GM23338 (cell line): ENCODE data around the gene YBX2. TPM values are rescaled to one million over a fixed set of nuclear protein-coding genes. Genes with fewer than 3 reads are reported as not detected.

ENCODE experiments used
- ATAC-seq: fragments of 200-7000 bp; cut with Tn5 transposase; 3 replicates; pipeline ENCODE4 v1.9.1; 2020
- DNase-seq: peaks from one replicate; pipeline ENCODE4 v3.0.0-alpha.2; 2015; ENCODE audit warnings: low spot score
- H2AFZ ChIP-seq: fragments of 200-600 bp; sonication (generic); 2 replicates; pipeline ENCODE4 v1.8.0; 2016; ENCODE audit warnings: antibody characterized with exemption, mild to moderate bottlenecking, moderate library complexity
- H3F3A ChIP-seq: fragments of 200-600 bp; sonication (generic); replicated peaks from 2 replicates; pipeline ENCODE4 v1.8.0; 2017; ENCODE audit warnings: antibody characterized with exemption, mixed run types, low read depth
- H3K27ac ChIP-seq: fragments of 200-600 bp; sonication (generic); 2 replicates; pipeline ENCODE4 v1.6.1; 2016; ENCODE audit warnings: low read depth
- H3K27me3 ChIP-seq: fragments of 200-600 bp; sonication (generic); 2 replicates; pipeline ENCODE4 v1.8.0; 2016; ENCODE audit warnings: mild to moderate bottlenecking, mixed run types, moderate library complexity; ENCODE audit not compliant: insufficient read depth
- H3K36me3 ChIP-seq: fragments of 200-600 bp; sonication (generic); 2 replicates; pipeline ENCODE4 v1.8.0; 2016; ENCODE audit warnings: mild to moderate bottlenecking; ENCODE audit not compliant: insufficient read depth
- H3K4me1 ChIP-seq: fragments of 200-600 bp; sonication (generic); 2 replicates; pipeline ENCODE4 v1.8.0; 2016; ENCODE audit warnings: mild to moderate bottlenecking, moderate library complexity; ENCODE audit not compliant: insufficient read depth
- H3K4me2 ChIP-seq: fragments of 200-600 bp; sonication (generic); 2 replicates; pipeline ENCODE4 v1.7.1; 2017; ENCODE audit warnings: mixed run types
- H3K4me3 ChIP-seq: fragments of 200-600 bp; sonication (generic); 2 replicates; pipeline ENCODE4 v1.6.1; 2016; ENCODE audit warnings: mixed run types
- H3K79me2 ChIP-seq: fragments of 200-600 bp; sonication (generic); replicated peaks from 2 replicates; pipeline ENCODE4 v1.8.0; 2017; ENCODE audit warnings: mild to moderate bottlenecking; ENCODE audit not compliant: insufficient read depth
- H3K9me2 ChIP-seq: fragments of 200-600 bp; sonication (generic); 2 replicates; pipeline ENCODE4 v1.8.0; 2017; ENCODE audit not compliant: insufficient read depth
- H4K20me1 ChIP-seq: fragments of 200-600 bp; sonication (generic); replicated peaks from 2 replicates; pipeline ENCODE4 v1.8.0; 2017; ENCODE audit warnings: mild to moderate bottlenecking; ENCODE audit not compliant: insufficient read depth
- H3K27ac Mint-ChIP-seq: 2 replicates; pipeline ENCODE4 v1.8.0; 2020; ENCODE audit warnings: inconsistent platforms, mild to moderate bottlenecking, moderate library complexity, mixed read lengths
- H3K27me3 Mint-ChIP-seq: 3 replicates; pipeline ENCODE4 v1.8.0; 2022; ENCODE audit warnings: low read depth, mild to moderate bottlenecking, moderate library complexity, mixed read lengths, inconsistent platforms; ENCODE audit not compliant: insufficient read depth, poor library complexity
- H3K36me3 Mint-ChIP-seq: 3 replicates; pipeline ENCODE4 v1.8.0; 2021; ENCODE audit warnings: low read depth, mild to moderate bottlenecking, inconsistent platforms, moderate library complexity, mixed read lengths
- H3K4me1 Mint-ChIP-seq: 3 replicates; pipeline ENCODE4 v1.8.0; 2020; ENCODE audit warnings: mild to moderate bottlenecking, inconsistent platforms, mixed read lengths
- H3K4me3 Mint-ChIP-seq: 3 replicates; pipeline ENCODE4 v1.8.0; 2021; ENCODE audit warnings: moderate library complexity, mild to moderate bottlenecking, inconsistent platforms, mixed read lengths
- H3K9me3 Mint-ChIP-seq: 3 replicates; pipeline ENCODE4 v1.8.0; 2020; ENCODE audit warnings: moderate library complexity, mild to moderate bottlenecking, inconsistent platforms, mixed read lengths
- ETS1 ChIP-seq: IDR thresholded peaks from 2 replicates; pipeline ENCODE4 v1.6.1; 2016; ENCODE audit warnings: antibody characterized with exemption
- EZH2 ChIP-seq: fragments of 200-600 bp; sonication (generic); IDR thresholded peaks from one replicate; pipeline ENCODE4 v1.8.0; 2017; ENCODE audit warnings: antibody characterized with exemption, mild to moderate bottlenecking, low read depth; ENCODE audit not compliant: unreplicated experiment
- EZH2phosphoT487 ChIP-seq: fragments of 200-600 bp; sonication (generic); IDR thresholded peaks from one replicate; pipeline ENCODE4 v1.8.1; 2018; ENCODE audit warnings: antibody characterized with exemption; ENCODE audit not compliant: unreplicated experiment
- JUNB ChIP-seq: IDR thresholded peaks from one replicate; pipeline ENCODE4 v1.6.1; 2016; ENCODE audit warnings: antibody characterized with exemption; ENCODE audit not compliant: unreplicated experiment
- NANOG ChIP-seq: IDR thresholded peaks from 2 replicates; pipeline ENCODE4 v1.6.1; 2016; ENCODE audit warnings: antibody characterized with exemption, borderline replicate concordance
- POLR2AphosphoS5 ChIP-seq: IDR thresholded peaks from 2 replicates; pipeline ENCODE4 v1.6.1; 2016; ENCODE audit warnings: antibody characterized with exemption, low read depth
- REST ChIP-seq: IDR thresholded peaks from one replicate; pipeline ENCODE4 v1.6.1; 2018; ENCODE audit warnings: antibody characterized with exemption; ENCODE audit not compliant: unreplicated experiment
- STAT1 ChIP-seq: IDR thresholded peaks from one replicate; pipeline ENCODE4 v1.6.1; 2016; ENCODE audit warnings: antibody characterized with exemption; ENCODE audit not compliant: unreplicated experiment
- ZNF331 ChIP-seq: fragments of 250-450 bp; sonication (Bioruptor Pico); IDR thresholded peaks from 2 replicates; pipeline ENCODE4 v1.5.0; 2020; ENCODE audit warnings: low read depth, mild to moderate bottlenecking, moderate library complexity
- polyA plus RNA-seq: library from polyadenylated mRNA; unstranded; fragments of >200 nt; fragmentation: Nextera tagmentation; extraction: Ambion mirVana; gene quantifications from 2 replicates; pipeline ENCODE4 v1.2.1, GENCODE V29; 2016
- total RNA-seq: library from RNA; depleted of rRNA; stranded (reverse); fragments of >200 nt; shearing (Covaris generic); gene quantifications from 2 replicates; pipeline ENCODE4 v1.2.3, GENCODE V29; 2014
- TF ChIP-seq, protein P1 (sequence below): fragments of 250-450 bp; sonication (Bioruptor Pico); IDR thresholded peaks from 2 replicates; pipeline ENCODE4 v1.5.0; 2020; ENCODE audit warnings: mild to moderate bottlenecking, moderate library complexity

YBX2 gene
- total and polyA plus RNA-seq, 2 experiments from 2014 or later = 22.5 to 36.5 TPM

- TF ChIP-seq REST (no peak), NANOG (no peak), ZNF331 (CRISPR knock-in tag) (no peak)
Observed at GRCh38 chr17:7343250-7343649, 48.8 kb upstream of the YBX2 start (continued).

GRCh38 chr17:7341842-7342241 lies 47.4 kb upstream of the YBX2 start:
- Histone ChIP-seq H3K4me3 (no peak overlapping the region), H3K9me2 (no peaks in the 10 kb centered on the region), H3K36me3 (no peaks in the 10 kb centered on the region; the same call in 1 of the 2 replicates), H3K4me2 (no peak overlapping the region), H3K27me3 (no peaks in the 10 kb centered on the region), H3K4me1 (peaks cover 9% of the 10 kb centered on the region), H2AFZ (no peak overlapping the region), H4K20me1 (0 out of 2 replicates have a peak, but pooled peaks cover 3% of the 10 kb centered on the region), H3K79me2 (no peaks in the 10 kb centered on the region), H3K27ac (no peak overlapping the region), H3F3A (peaks cover 15% of the 10 kb centered on the region)
- peaks cover 9% of the 10 kb centered on the region for H3K36me3 Mint-ChIP-seq
- peaks cover 8% of the 10 kb centered on the region for H3K27me3 Mint-ChIP-seq
- H3K4me3 Mint-ChIP-seq = no peak overlapping the region
- no peaks in the 10 kb centered on the region for H3K9me3 Mint-ChIP-seq
- H3K27ac Mint-ChIP-seq = no peak overlapping the region
- no peak for ATAC-seq
- H3K4me1 Mint-ChIP-seq = peaks cover 10% of the 10 kb centered on the region
- no peak for DNase-seq
- TF ChIP-seq, protein P1, sequence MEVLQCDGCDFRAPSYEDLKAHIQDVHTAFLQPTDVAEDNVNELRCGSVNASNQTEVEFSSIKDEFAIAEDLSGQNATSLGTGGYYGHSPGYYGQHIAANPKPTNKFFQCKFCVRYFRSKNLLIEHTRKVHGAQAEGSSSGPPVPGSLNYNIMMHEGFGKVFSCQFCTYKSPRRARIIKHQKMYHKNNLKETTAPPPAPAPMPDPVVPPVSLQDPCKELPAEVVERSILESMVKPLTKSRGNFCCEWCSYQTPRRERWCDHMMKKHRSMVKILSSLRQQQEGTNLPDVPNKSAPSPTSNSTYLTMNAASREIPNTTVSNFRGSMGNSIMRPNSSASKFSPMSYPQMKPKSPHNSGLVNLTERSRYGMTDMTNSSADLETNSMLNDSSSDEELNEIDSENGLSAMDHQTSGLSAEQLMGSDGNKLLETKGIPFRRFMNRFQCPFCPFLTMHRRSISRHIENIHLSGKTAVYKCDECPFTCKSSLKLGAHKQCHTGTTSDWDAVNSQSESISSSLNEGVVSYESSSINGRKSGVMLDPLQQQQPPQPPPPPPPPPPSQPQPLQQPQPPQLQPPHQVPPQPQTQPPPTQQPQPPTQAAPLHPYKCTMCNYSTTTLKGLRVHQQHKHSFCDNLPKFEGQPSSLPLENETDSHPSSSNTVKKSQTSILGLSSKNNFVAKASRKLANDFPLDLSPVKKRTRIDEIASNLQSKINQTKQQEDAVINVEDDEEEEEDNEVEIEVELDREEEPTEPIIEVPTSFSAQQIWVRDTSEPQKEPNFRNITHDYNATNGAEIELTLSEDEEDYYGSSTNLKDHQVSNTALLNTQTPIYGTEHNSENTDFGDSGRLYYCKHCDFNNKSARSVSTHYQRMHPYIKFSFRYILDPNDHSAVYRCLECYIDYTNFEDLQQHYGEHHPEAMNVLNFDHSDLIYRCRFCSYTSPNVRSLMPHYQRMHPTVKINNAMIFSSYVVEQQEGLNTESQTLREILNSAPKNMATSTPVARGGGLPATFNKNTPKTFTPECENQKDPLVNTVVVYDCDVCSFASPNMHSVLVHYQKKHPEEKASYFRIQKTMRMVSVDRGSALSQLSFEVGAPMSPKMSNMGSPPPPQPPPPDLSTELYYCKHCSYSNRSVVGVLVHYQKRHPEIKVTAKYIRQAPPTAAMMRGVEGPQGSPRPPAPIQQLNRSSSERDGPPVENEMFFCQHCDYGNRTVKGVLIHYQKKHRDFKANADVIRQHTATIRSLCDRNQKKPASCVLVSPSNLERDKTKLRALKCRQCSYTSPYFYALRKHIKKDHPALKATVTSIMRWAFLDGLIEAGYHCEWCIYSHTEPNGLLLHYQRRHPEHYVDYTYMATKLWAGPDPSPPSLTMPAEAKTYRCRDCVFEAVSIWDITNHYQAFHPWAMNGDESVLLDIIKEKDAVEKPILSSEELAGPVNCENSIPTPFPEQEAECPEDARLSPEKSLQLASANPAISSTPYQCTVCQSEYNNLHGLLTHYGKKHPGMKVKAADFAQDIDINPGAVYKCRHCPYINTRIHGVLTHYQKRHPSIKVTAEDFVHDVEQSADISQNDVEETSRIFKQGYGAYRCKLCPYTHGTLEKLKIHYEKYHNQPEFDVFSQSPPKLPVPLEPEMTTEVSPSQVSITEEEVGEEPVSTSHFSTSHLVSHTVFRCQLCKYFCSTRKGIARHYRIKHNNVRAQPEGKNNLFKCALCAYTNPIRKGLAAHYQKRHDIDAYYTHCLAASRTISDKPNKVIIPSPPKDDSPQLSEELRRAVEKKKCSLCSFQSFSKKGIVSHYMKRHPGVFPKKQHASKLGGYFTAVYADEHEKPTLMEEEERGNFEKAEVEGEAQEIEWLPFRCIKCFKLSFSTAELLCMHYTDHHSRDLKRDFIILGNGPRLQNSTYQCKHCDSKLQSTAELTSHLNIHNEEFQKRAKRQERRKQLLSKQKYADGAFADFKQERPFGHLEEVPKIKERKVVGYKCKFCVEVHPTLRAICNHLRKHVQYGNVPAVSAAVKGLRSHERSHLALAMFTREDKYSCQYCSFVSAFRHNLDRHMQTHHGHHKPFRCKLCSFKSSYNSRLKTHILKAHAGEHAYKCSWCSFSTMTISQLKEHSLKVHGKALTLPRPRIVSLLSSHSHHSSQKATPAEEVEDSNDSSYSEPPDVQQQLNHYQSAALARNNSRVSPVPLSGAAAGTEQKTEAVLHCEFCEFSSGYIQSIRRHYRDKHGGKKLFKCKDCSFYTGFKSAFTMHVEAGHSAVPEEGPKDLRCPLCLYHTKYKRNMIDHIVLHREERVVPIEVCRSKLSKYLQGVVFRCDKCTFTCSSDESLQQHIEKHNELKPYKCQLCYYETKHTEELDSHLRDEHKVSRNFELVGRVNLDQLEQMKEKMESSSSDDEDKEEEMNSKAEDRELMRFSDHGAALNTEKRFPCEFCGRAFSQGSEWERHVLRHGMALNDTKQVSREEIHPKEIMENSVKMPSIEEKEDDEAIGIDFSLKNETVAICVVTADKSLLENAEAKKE (CRISPR knock-in tag) = no peak
- TF ChIP-seq ZNF331 (CRISPR knock-in tag) (no peak), POLR2AphosphoS5 (no peak), STAT1 (no peak), REST (no peak), EZH2phosphoT487 (no peak), EZH2 (no peak), ETS1 (no peak), JUNB (no peak)
